HuH-7 (cell line): ENCODE results near the gene TMEM190.

Experiments
- DNase-seq: peaks from one replicate; pipeline ENCODE4 v3.0.0; 2011; ENCODE audit warnings: low spot score

Gene TMEM190

GRCh38 chr19:55352040-55352439 lies 24.6 kb upstream of the TMEM190 start:
- DNase-seq, result no peak

GRCh38 chr19:55352549-55353145 lies 24.0 kb upstream of the TMEM190 start:
- DNase-seq, result no peak

- no peak for DNase-seq
These were observed 23.2 kb upstream of the TMEM190 start for GRCh38 chr19:55353356-55353802.

- DNase-seq, result peak; percentile 93
These were observed 22.6 kb upstream of the TMEM190 start for GRCh38 chr19:55353803-55354697.

- no peak for DNase-seq
These were observed 21.9 kb upstream of the TMEM190 start, which contains the start of gene COX6B2 for GRCh38 chr19:55354698-55355212. TSS of gene COX6B2 (minus strand) at chr19:55354719. CDS start at chr19:55354521, 198 bp downstream.

GRCh38 chr19:55355213-55355821 lies 21.3 kb upstream of the TMEM190 start:
- DNase-seq, result no peak

GRCh38 chr19:55358493-55358892 lies 18.1 kb upstream of the TMEM190 start:
- DNase-seq, result no peak

- no peak for DNase-seq
These were observed 17.4 kb upstream of the TMEM190 start for GRCh38 chr19:55358943-55359908.

GRCh38 chr19:55360902-55361301 lies 15.7 kb upstream of the TMEM190 start:
- no peak for DNase-seq

GRCh38 chr19:55362174-55362989 lies 14.2 kb upstream of the TMEM190 start:
- no peak for DNase-seq

- no peak for DNase-seq
These were observed 13.5 kb upstream of the TMEM190 start, which contains the start of gene GARIN5B for GRCh38 chr19:55362990-55363716. TSS of gene GARIN5B (minus strand) at chr19:55363260. CDS start at chr19:55363066, 194 bp downstream.

- no peak for DNase-seq
These were observed 11.4 kb upstream of the TMEM190 start for GRCh38 chr19:55365245-55365644.

- no peak for DNase-seq
These were observed 10.7 kb upstream of the TMEM190 start for GRCh38 chr19:55365964-55366363.

- DNase-seq, result no peak
These were observed 9.8 kb upstream of the TMEM190 start for GRCh38 chr19:55366790-55367189.

- DNase-seq, result no peak
These were observed 8.5 kb upstream of the TMEM190 start for GRCh38 chr19:55368106-55368505.

- DNase-seq, result peak; percentile 61
These were observed 7.7 kb upstream of the TMEM190 start for GRCh38 chr19:55368701-55369563.

GRCh38 chr19:55369653-55370304 lies 6.8 kb upstream of the TMEM190 start:
- DNase-seq, result peak; percentile 91

GRCh38 chr19:55370305-55370988 lies 6.2 kb upstream of the TMEM190 start, which contains the start of gene IL11:
TSS of gene IL11 (minus strand) at chr19:55370463. CDS start at chr19:55370310, 153 bp downstream.
- no peak for DNase-seq
